Prostate gland (tissue), 2 donors: Measurements from ENCODE around the gene PGBD1. TPM values are rescaled to one million over a fixed set of nuclear protein-coding genes. Genes with fewer than 3 reads are reported as not detected.
A peak's percentile ranks its signal among the peaks of the same experiment; 100 is the strongest.

ENCODE experiments used
- DNase-seq: peaks from one replicate; pipeline ENCODE4 v3.0.0-alpha.2; 2019; ENCODE audit warnings: low spot score
- H3K27ac ChIP-seq, 2 donors: fragments of 200-600 bp; sonication (generic); 2 replicates each; pipeline ENCODE4 v1.5.1; 2017 to 2019
- H3K27me3 ChIP-seq: fragments of 200-600 bp; sonication (generic); replicated peaks from 2 replicates; pipeline ENCODE4 v1.5.1; 2019; ENCODE audit not compliant: insufficient read depth
- H3K36me3 ChIP-seq, 2 donors: fragments of 200-600 bp; sonication (generic); 1 replicate in 1 of 2; 2 replicates in 1 of 2; pipeline versions ENCODE4 v1.5.1 to v1.8.1; 2017 to 2019
- H3K4me1 ChIP-seq: fragments of 200-600 bp; sonication (generic); replicated peaks from 2 replicates; pipeline ENCODE4 v1.5.1; 2019
- H3K4me3 ChIP-seq, 2 donors: fragments of 200-600 bp; sonication (generic); 2 replicates each; pipeline ENCODE4 v1.5.1; 2017 to 2019
- H3K9me3 ChIP-seq: fragments of 200-600 bp; sonication (generic); 2 replicates; pipeline ENCODE4 v1.5.1; 2017
- POLR2A ChIP-seq: fragments of 450-650 bp; IDR thresholded peaks from one replicate; pipeline ENCODE4 v1.6.1; 2016; ENCODE audit warnings: antibody characterized with exemption, mild to moderate bottlenecking
- POLR2AphosphoS5 ChIP-seq: sonication (generic); formaldehyde crosslinking; IDR thresholded peaks from one replicate; pipeline ENCODE4 v1.6.1; 2017; ENCODE audit warnings: antibody characterized with exemption
- WGBS: methylation state at CpG from one replicate; pipeline ENCODE4 v1.1.5; 2018; 5-methylcytosine and 5-hydroxymethylcytosine counted together
- intact Hi-C: fragments of 100-400 bp; cut with DNase I; formaldehyde crosslinking; loops from one replicate; pipeline ENCODE4 v1.14.2; 2022
- total RNA-seq, 2 donors: library from RNA; depleted of rRNA; stranded (reverse); fragments of >200 nt; gene quantifications; one replicate each; pipeline ENCODE4 v1.1.0, GENCODE V29; 2016
- TF ChIP-seq, protein P1 (sequence below), 4 experiments: fragments of 200-600 bp in 2 of 4; fragments of 450-650 bp in 2 of 4; sonication (generic) in 2 of 4; IDR thresholded peaks; 1 replicate in 3 of 4; 2 replicates in 1 of 4; pipeline ENCODE4 v1.5.1; 2016 to 2019; ENCODE audit warnings: antibody characterized with exemption in 4 of 4, mild to moderate bottlenecking in 2 of 4, moderate library complexity in 2 of 4

Gene PGBD1, protein sequence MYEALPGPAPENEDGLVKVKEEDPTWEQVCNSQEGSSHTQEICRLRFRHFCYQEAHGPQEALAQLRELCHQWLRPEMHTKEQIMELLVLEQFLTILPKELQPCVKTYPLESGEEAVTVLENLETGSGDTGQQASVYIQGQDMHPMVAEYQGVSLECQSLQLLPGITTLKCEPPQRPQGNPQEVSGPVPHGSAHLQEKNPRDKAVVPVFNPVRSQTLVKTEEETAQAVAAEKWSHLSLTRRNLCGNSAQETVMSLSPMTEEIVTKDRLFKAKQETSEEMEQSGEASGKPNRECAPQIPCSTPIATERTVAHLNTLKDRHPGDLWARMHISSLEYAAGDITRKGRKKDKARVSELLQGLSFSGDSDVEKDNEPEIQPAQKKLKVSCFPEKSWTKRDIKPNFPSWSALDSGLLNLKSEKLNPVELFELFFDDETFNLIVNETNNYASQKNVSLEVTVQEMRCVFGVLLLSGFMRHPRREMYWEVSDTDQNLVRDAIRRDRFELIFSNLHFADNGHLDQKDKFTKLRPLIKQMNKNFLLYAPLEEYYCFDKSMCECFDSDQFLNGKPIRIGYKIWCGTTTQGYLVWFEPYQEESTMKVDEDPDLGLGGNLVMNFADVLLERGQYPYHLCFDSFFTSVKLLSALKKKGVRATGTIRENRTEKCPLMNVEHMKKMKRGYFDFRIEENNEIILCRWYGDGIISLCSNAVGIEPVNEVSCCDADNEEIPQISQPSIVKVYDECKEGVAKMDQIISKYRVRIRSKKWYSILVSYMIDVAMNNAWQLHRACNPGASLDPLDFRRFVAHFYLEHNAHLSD
- total RNA-seq = 1 to 10 TPM; 4.2 to 4.6 TPM

DNA sequence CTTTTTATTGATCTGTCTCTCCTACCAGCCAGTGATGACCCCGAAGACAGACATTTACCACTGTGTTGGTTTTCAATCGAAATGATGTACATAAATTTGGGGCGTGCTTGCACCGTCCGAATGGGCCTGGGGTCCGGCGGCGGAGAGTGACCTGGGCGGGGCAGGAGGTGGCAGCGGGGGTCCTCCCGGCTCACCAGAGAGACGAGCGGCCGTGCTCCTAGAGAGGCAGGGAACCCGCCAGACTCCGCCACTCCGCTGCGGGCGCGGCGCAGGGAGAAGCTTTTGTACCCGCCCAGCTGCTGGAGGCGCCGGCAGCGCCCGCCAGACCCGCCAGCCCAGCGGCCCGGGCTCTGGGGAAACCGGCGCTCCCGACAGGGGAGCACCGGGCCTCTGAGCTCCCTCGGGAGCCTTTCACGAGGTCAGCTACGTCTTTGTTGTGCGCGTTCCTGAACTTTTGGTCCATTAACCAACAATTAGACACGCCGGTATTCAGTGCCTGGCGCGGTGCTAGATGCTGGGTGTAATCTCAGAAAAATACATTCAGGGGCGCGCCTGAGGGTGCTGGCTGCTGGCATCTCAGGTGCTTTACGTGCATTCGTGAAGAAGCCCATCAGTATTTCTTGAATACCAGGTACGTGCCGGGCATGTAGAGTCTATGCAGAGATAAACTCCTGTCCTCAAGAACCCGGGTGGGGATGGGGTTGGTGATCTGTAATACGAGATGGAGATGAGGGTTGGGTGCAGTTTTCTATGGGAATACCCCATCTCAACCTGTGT, at the start of gene PGBD1:
TSS of gene PGBD1 (plus strand) at position 285 of the 777 bp plus-strand sequence. CDS start 2,242 bp downstream, outside the sequence.
- Histone ChIP-seq H3K9me3 (no peaks in the 10 kb centered on the region), H3K36me3 (no peaks in the 10 kb centered on the region), H3K27ac (peak within 1 kb of the TSS; percentile 18 to 43), H3K4me1 (no peaks in the 10 kb centered on the region), H3K4me3 (peak within 1 kb of the TSS; percentile 39 to 54), H3K27me3 (no peaks in the 10 kb centered on the region)
- WGBS = under 1% methylated on average over 50 of the region's 50 CpGs
- intact Hi-C loops = no loop called here
- TF ChIP-seq POLR2AphosphoS5 (no peak), POLR2A (no peak)
- TF ChIP-seq, protein P1, sequence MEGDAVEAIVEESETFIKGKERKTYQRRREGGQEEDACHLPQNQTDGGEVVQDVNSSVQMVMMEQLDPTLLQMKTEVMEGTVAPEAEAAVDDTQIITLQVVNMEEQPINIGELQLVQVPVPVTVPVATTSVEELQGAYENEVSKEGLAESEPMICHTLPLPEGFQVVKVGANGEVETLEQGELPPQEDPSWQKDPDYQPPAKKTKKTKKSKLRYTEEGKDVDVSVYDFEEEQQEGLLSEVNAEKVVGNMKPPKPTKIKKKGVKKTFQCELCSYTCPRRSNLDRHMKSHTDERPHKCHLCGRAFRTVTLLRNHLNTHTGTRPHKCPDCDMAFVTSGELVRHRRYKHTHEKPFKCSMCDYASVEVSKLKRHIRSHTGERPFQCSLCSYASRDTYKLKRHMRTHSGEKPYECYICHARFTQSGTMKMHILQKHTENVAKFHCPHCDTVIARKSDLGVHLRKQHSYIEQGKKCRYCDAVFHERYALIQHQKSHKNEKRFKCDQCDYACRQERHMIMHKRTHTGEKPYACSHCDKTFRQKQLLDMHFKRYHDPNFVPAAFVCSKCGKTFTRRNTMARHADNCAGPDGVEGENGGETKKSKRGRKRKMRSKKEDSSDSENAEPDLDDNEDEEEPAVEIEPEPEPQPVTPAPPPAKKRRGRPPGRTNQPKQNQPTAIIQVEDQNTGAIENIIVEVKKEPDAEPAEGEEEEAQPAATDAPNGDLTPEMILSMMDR (IDR thresholded peaks at IDR 0.05) = no peak
- peak; percentile 39 for DNase-seq

DNA sequence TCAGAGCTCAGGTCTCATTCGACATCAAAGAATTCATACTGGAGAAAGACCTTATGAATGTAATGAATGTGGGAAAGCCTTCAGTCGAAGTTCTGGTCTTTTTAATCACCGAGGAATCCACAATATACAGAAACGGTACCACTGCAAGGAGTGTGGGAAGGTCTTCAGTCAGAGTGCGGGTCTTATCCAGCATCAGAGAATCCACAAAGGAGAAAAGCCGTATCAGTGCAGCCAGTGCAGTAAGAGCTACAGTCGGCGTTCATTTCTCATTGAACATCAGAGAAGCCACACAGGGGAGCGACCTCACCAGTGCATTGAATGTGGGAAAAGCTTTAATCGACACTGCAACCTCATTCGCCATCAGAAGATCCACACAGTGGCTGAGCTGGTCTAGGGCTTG, 48.6 kb upstream of the PGBD1 start:
- H3K36me3 ChIP-seq = no peaks in the 10 kb centered on the region
- 94% methylated on average over 11 of the region's 11 CpGs for WGBS

DNA sequence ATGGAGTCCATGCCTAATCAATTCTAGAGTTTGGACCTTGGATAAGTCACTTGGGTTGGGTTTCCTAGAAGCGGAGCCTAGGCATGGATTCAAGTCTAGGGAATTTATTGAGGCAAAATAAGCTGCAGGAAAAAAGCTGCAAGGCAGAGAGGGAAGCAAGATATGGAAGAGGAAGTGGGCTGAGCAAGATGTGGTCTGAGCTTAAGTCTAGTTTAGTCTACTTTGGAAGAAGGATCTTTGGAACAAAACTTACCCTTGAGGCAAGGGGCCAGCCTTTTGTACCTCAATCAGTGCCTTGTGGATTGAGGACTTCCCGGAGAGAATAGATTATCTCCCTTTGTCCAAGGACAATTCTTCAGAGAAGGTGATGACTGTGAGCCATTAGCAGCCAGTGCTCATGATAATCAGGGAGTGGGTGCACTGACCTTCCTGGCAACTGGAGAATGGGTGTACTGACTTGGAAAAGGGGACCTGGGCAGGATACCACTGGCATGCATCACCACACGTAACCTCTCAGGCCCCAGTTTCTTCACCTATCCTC, 45.4 kb upstream of the PGBD1 start:
- Histone ChIP-seq H3K9me3 (no peaks in the 10 kb centered on the region), H3K4me3 (no peak overlapping the region), H3K36me3 (no peaks in the 10 kb centered on the region), H3K27ac (no peak overlapping the region), H3K27me3 (no peaks in the 10 kb centered on the region), H3K4me1 (no peaks in the 10 kb centered on the region)
- no peak for TF ChIP-seq POLR2A
- no peak for TF ChIP-seq POLR2AphosphoS5
- TF ChIP-seq, protein P1 (IDR thresholded peaks at IDR 0.05) = no peak
- intact Hi-C loops = no loop called here
- DNase-seq = no peak
- 87% methylated on average over 3 of the region's 3 CpGs for WGBS

More for the DNA sequence above, 48.6 kb upstream of the PGBD1 start:
- no peak for DNase-seq
- Histone ChIP-seq H3K27ac (no peak overlapping the region), H3K27me3 (no peaks in the 10 kb centered on the region), H3K9me3 (no peaks in the 10 kb centered on the region), H3K4me1 (no peaks in the 10 kb centered on the region), H3K4me3 (no peak overlapping the region)
- intact Hi-C loops = no loop called here
- TF ChIP-seq POLR2A (no peak), POLR2AphosphoS5 (no peak)
- TF ChIP-seq, protein P1 (IDR thresholded peaks at IDR 0.05) = no peak

DNA sequence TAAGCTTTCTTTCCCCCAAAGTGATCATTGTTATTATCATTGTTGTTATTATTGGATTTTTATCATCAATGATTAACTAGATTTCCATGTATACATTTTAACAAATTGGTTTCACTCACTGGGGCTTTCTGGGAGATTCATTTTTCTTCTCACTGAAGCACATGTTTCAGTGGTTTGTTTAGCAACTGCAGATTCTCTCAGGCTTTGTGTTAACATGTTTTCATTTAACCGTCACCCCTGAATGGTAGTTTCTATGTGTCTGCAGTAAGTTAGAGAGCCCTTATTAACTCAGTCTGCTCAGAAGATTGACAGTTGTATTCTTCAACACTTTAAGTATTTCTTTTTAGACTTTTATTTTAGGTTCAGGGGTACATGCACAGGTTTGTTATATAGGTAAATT, 41.7 kb upstream of the PGBD1 start:
- no peaks in the 10 kb centered on the region for H3K4me1 ChIP-seq
- H3K27ac ChIP-seq = no peak overlapping the region
- no peak for DNase-seq
- intact Hi-C loops = no loop called here
- H3K9me3 ChIP-seq = no peaks in the 10 kb centered on the region
- no peaks in the 10 kb centered on the region for H3K27me3 ChIP-seq
- TF ChIP-seq, protein P1 (IDR thresholded peaks at IDR 0.05) = no peak
- H3K36me3 ChIP-seq = no peaks in the 10 kb centered on the region
- H3K4me3 ChIP-seq = no peak overlapping the region
- 73% methylated on average over 1 of the region's 1 CpG for WGBS
